Activated CD8-positive, alpha-beta T cell treated with anti-CD3 and anti-CD28 coated beads, Interleukin-2, amount 10 ng/mL, durations not matched to agents 7 days and 5 days (primary cell): ENCODE results near the gene SLC7A10. TPM values are rescaled to one million over a fixed set of nuclear protein-coding genes. Genes with fewer than 3 reads are reported as not detected.
"Not testable (repeated sequence)": the region's sequence is repeated elsewhere in the genome, so short reads cannot be mapped to it uniquely, and the experiment has no call there.

Source experiments
- ATAC-seq: fragments of 150-1000 bp; cut with Tn5 transposase; one replicate; pipeline ENCODE4 v1.10.0; 2021; ENCODE audit warnings: moderate library complexity
- CTCF ChIA-PET: fragments of 350-600 bp; sonication (Branson Sonifier 250); formaldehyde crosslinking; loops from one replicate; lab custom pipeline; 2021; ENCODE audit warnings: antibody characterized with exemption; lab: Charles Lee
- POLR2A ChIA-PET: fragments of 350-600 bp; sonication (Branson Sonifier 250); formaldehyde crosslinking; loops from one replicate; lab custom pipeline; 2021; ENCODE audit warnings: antibody characterized with exemption; lab: Charles Lee
- DNase-seq: peaks from one replicate; pipeline ENCODE4 v3.0.0-alpha.2; 2020
- H3K27ac Mint-ChIP-seq: one replicate; pipeline ENCODE4 v1.8.0; 2021; ENCODE audit warnings: mild to moderate bottlenecking, mixed read lengths
- H3K27me3 Mint-ChIP-seq: one replicate; pipeline ENCODE4 v1.8.0; 2021; ENCODE audit warnings: low read depth, mixed read lengths
- H3K36me3 Mint-ChIP-seq: one replicate; pipeline ENCODE4 v1.8.0; 2021; ENCODE audit warnings: low read depth, mixed read lengths
- H3K4me1 Mint-ChIP-seq: one replicate; pipeline ENCODE4 v1.8.0; 2021; ENCODE audit warnings: low read depth, mixed read lengths
- H3K4me3 Mint-ChIP-seq: one replicate; pipeline ENCODE4 v1.8.0; 2021; ENCODE audit warnings: mild to moderate bottlenecking, mixed read lengths
- H3K9me3 Mint-ChIP-seq: one replicate; pipeline ENCODE4 v1.8.0; 2022; ENCODE audit warnings: mixed read lengths; ENCODE audit not compliant: insufficient read depth
- total RNA-seq, 2 experiments: library from RNA; stranded (reverse); gene quantifications; one replicate each; pipeline ENCODE4 v1.2.3, GENCODE V29; 2021

SLC7A10 gene
- total RNA-seq, 2 experiments from 2014 or later = not detected

GRCh38 chr19:33193269-33193864, 32.3 kb downstream of the SLC7A10 start:
- H3K4me3 Mint-ChIP-seq = no peak overlapping the region
- no peaks in the 10 kb centered on the region for H3K9me3 Mint-ChIP-seq
- H3K27ac Mint-ChIP-seq = no peak overlapping the region
- CTCF ChIA-PET = interaction anchor here (1.8 kb wide), 1 partner anchor 10 kb away, joined by 4 read pairs; no protein-coding TSS in a partner anchor
- POLR2A ChIA-PET = no interaction called here
- DNase-seq (no peak), ATAC-seq (no peak)
- H3K4me1 Mint-ChIP-seq = no peaks in the 10 kb centered on the region
- peaks cover 38% of the 10 kb centered on the region for H3K27me3 Mint-ChIP-seq
- H3K36me3 Mint-ChIP-seq = no peaks in the 10 kb centered on the region

- ChIA-PET CTCF (interaction anchor here (1.0 to 1.8 kb wide), 3 partner anchors 9 to 43 kb away, joined by 3 to 4 read pairs (median 4); no protein-coding TSS in a partner anchor), POLR2A (no interaction called here)
- Mint-ChIP-seq H3K4me1 (no peaks in the 10 kb centered on the region), H3K4me3 (no peak overlapping the region), H3K27ac (no peak overlapping the region), H3K9me3 (no peaks in the 10 kb centered on the region), H3K36me3 (no peaks in the 10 kb centered on the region), H3K27me3 (peaks cover 36% of the 10 kb centered on the region)
- ATAC-seq (no peak), DNase-seq (no peak)
Measured at GRCh38 chr19:33192010-33192409, 33.6 kb downstream of the SLC7A10 start.

- ATAC-seq = no peak
- Mint-ChIP-seq H3K9me3 (no peaks in the 10 kb centered on the region), H3K36me3 (no peaks in the 10 kb centered on the region), H3K27ac (no peak overlapping the region), H3K4me1 (peaks cover 5% of the 10 kb centered on the region), H3K27me3 (peaks cover 33% of the 10 kb centered on the region), H3K4me3 (no peak overlapping the region)
- POLR2A ChIA-PET = no interaction called here
- CTCF ChIA-PET = interaction anchor here (1.0 to 1.8 kb wide), 3 partner anchors 8 to 44 kb away, joined by 3 to 4 read pairs (median 4); no protein-coding TSS in a partner anchor
- DNase-seq = no peak
Measured at GRCh38 chr19:33191501-33191900, 34.1 kb downstream of the SLC7A10 start.

- DNase-seq, POLR2A ChIA-PET, H3K9me3 Mint-ChIP-seq, H3K4me3 Mint-ChIP-seq, H3K36me3 Mint-ChIP-seq, H3K4me1 Mint-ChIP-seq, ATAC-seq, H3K27ac Mint-ChIP-seq: not testable (repeated sequence)
- CTCF ChIA-PET = interaction anchor here (1.0 kb wide), 1 partner anchor 31 kb away, joined by 4 read pairs; no protein-coding TSS in a partner anchor
- H3K27me3 Mint-ChIP-seq = peaks cover 33% of the 10 kb centered on the region
Measured at GRCh38 chr19:33191092-33191491, 34.6 kb downstream of the SLC7A10 start.

- ChIA-PET POLR2A (no interaction called here), CTCF (interaction anchor here (0.7 kb wide), 1 partner anchor 12 kb away, joined by 3 read pairs; no protein-coding TSS in a partner anchor)
- H3K4me3 Mint-ChIP-seq = no peak overlapping the region
- H3K36me3 Mint-ChIP-seq = no peaks in the 10 kb centered on the region
- H3K4me1 Mint-ChIP-seq = peaks cover 9% of the 10 kb centered on the region
- H3K9me3 Mint-ChIP-seq = no peaks in the 10 kb centered on the region
- ATAC-seq (no peak), DNase-seq (no peak)
- H3K27me3 Mint-ChIP-seq = peaks cover 29% of the 10 kb centered on the region
- no peak overlapping the region for H3K27ac Mint-ChIP-seq
Measured at GRCh38 chr19:33189453-33189852, 36.2 kb downstream of the SLC7A10 start.

- ChIA-PET POLR2A (no interaction called here), CTCF (interaction anchor here (1.7 to 4.8 kb wide), 2 partner anchors 10 to 42 kb away, joined by 7 to 57 read pairs; no protein-coding TSS in a partner anchor)
- peaks cover 9% of the 10 kb centered on the region for H3K4me1 Mint-ChIP-seq
- ATAC-seq (no peak), DNase-seq (no peak)
- H3K36me3 Mint-ChIP-seq = no peaks in the 10 kb centered on the region
- no peak overlapping the region for H3K27ac Mint-ChIP-seq
- H3K27me3 Mint-ChIP-seq = peaks cover 13% of the 10 kb centered on the region
- no peaks in the 10 kb centered on the region for H3K9me3 Mint-ChIP-seq
- H3K4me3 Mint-ChIP-seq = no peak overlapping the region
Measured at GRCh38 chr19:33187183-33187540, 38.5 kb downstream of the SLC7A10 start.

- peaks cover 8% of the 10 kb centered on the region for H3K27me3 Mint-ChIP-seq
- H3K36me3 Mint-ChIP-seq = no peaks in the 10 kb centered on the region
- no peaks in the 10 kb centered on the region for H3K9me3 Mint-ChIP-seq
- ChIA-PET CTCF (interaction anchor here (1.0 to 4.8 kb wide), 4 partner anchors 10 to 44 kb away, joined by 3 to 57 read pairs (median 19); no protein-coding TSS in a partner anchor), POLR2A (no interaction called here)
- H3K4me3 Mint-ChIP-seq = no peak overlapping the region
- ATAC-seq (no peak), DNase-seq (no peak)
- H3K27ac Mint-ChIP-seq = no peak overlapping the region
- H3K4me1 Mint-ChIP-seq = peaks cover 9% of the 10 kb centered on the region
Measured at GRCh38 chr19:33186431-33187182, 39.0 kb downstream of the SLC7A10 start.

- H3K4me1 Mint-ChIP-seq = peaks cover 29% of the 10 kb centered on the region
- CTCF ChIA-PET = interaction anchor here (1.0 to 3.8 kb wide), 18 partner anchors 7 to 596 kb away, joined by 3 to 58 read pairs (median 8); partner anchors contain the start of genes CEBPG and PDCD5
- H3K27ac Mint-ChIP-seq = peak overlapping the region; percentile 96
- POLR2A ChIA-PET = interaction anchor here (0.7 to 2.8 kb wide), 9 partner anchors 12 to 591 kb away, joined by 4 to 62 read pairs (median 5); no protein-coding TSS in a partner anchor
- DNase-seq (no peak), ATAC-seq (no peak)
- peaks cover 12% of the 10 kb centered on the region for H3K36me3 Mint-ChIP-seq
- H3K27me3 Mint-ChIP-seq = peaks cover 6% of the 10 kb centered on the region
- peak overlapping the region; percentile 95 for H3K4me3 Mint-ChIP-seq
- no peaks in the 10 kb centered on the region for H3K9me3 Mint-ChIP-seq
Measured at GRCh38 chr19:33177417-33177979, 48.2 kb downstream of the SLC7A10 start.

- ChIA-PET CTCF (interaction anchor here (0.9 to 3.8 kb wide), 19 partner anchors 8 to 596 kb away, joined by 3 to 58 read pairs (median 7); partner anchors contain the start of genes CEBPG and PDCD5), POLR2A (interaction anchor here (0.6 to 2.8 kb wide), 13 partner anchors 11 to 599 kb away, joined by 3 to 62 read pairs (median 5); no protein-coding TSS in a partner anchor)
- H3K27ac Mint-ChIP-seq = peak overlapping the region; percentile 96
- ATAC-seq (peak; percentile 86), DNase-seq (peak; percentile 96)
- peaks cover 12% of the 10 kb centered on the region for H3K36me3 Mint-ChIP-seq
- H3K4me1 Mint-ChIP-seq = peaks cover 30% of the 10 kb centered on the region
- H3K4me3 Mint-ChIP-seq = peak overlapping the region; percentile 95
- H3K9me3 Mint-ChIP-seq = no peaks in the 10 kb centered on the region
- peaks cover 6% of the 10 kb centered on the region for H3K27me3 Mint-ChIP-seq
Measured at GRCh38 chr19:33176670-33177416, 48.8 kb downstream of the SLC7A10 start.

- Mint-ChIP-seq H3K9me3 (no peaks in the 10 kb centered on the region), H3K36me3 (peaks cover 12% of the 10 kb centered on the region), H3K4me1 (peaks cover 35% of the 10 kb centered on the region), H3K4me3 (peak overlapping the region; percentile 95), H3K27ac (peak overlapping the region; percentile 96), H3K27me3 (peaks cover 6% of the 10 kb centered on the region)
- POLR2A ChIA-PET = interaction anchor here (0.6 to 2.8 kb wide), 11 partner anchors 10 to 598 kb away, joined by 3 to 62 read pairs (median 5); no protein-coding TSS in a partner anchor
- DNase-seq (peak; percentile 48), ATAC-seq (no peak)
- CTCF ChIA-PET = interaction anchor here (0.7 to 3.8 kb wide), 18 partner anchors 9 to 595 kb away, joined by 3 to 58 read pairs (median 8); partner anchors contain the start of genes CEBPG and PDCD5
Measured at GRCh38 chr19:33175886-33176669, 49.6 kb downstream of the SLC7A10 start.
